ENCODE results near the gene HK1.
"Not testable (repeated sequence)": the region's sequence is repeated elsewhere in the genome, so short reads cannot be mapped to it uniquely, and the experiment has no call there.

The HK1 gene

GRCh38 chr10:69428165-69428564 lies 149.9 kb downstream of the HK1 start:
- DNase-seq = no peak

GRCh38 chr10:69434169-69434568 lies 155.9 kb downstream of the HK1 start:
- no peak for DNase-seq

GRCh38 chr10:69434926-69435325 lies 156.6 kb downstream of the HK1 start:
- DNase-seq = no peak

- DNase-seq = no peak
These were observed 157.7 kb downstream of the HK1 start for GRCh38 chr10:69435966-69436520.

GRCh38 chr10:69437321-69438259 lies 159.3 kb downstream of the HK1 start:
- no peak for DNase-seq

GRCh38 chr10:69438536-69439349 lies 160.4 kb downstream of the HK1 start:
- no peak for DNase-seq

- DNase-seq = no peak
These were observed 161.0 kb downstream of the HK1 start for GRCh38 chr10:69439350-69439739.

- DNase-seq = no peak
These were observed 161.7 kb downstream of the HK1 start for GRCh38 chr10:69439813-69440506.

GRCh38 chr10:69443354-69443753 lies 165.1 kb downstream of the HK1 start:
- no peak for DNase-seq

- DNase-seq = no peak
These were observed 166.7 kb downstream of the HK1 start for GRCh38 chr10:69445041-69445440.

GRCh38 chr10:69446229-69446628 lies 167.9 kb downstream of the HK1 start:
- DNase-seq = no peak

GRCh38 chr10:69446650-69447151 lies 168.4 kb downstream of the HK1 start:
- no peak for DNase-seq

GRCh38 chr10:69449841-69450240 lies 171.5 kb downstream of the HK1 start:
- peak; percentile 64 for DNase-seq

GRCh38 chr10:69450395-69450794 lies 172.1 kb downstream of the HK1 start:
- not testable (repeated sequence) for DNase-seq

GRCh38 chr10:69451209-69451783 lies 173.0 kb downstream of the HK1 start, which contains the start of gene TSPAN15:
Gene TSPAN15 (plus strand): TSS chr10:69451465. CDS start chr10:69451595, 130 bp downstream.
- peak; percentile 89 for DNase-seq
